GM12878 (cell line): Measurements from ENCODE around the gene OPN4. TPM values are rescaled to one million over a fixed set of nuclear protein-coding genes. Genes with fewer than 3 reads are reported as not detected.

Experiments
- ATAC-seq: fragments of 200-7000 bp; cut with Tn5 transposase; 3 replicates; pipeline ENCODE4 v1.9.1; 2020; ENCODE audit warnings: mild to moderate bottlenecking, moderate library complexity
- BruUV-seq: library from RNA; stranded (reverse); fragments of 400-500 nt; replicated peaks from 2 replicates; lab custom pipeline; 2021; lab: Mats Ljungman, UMichigan
- CTCF ChIA-PET: fragments of 300-600 bp; sonication (Branson Sonifier 250); formaldehyde crosslinking; extraction: SDS; loops from one replicate; lab custom pipeline; 2021; ENCODE audit warnings: inconsistent platforms; lab: Yijun Ruan, JAX
- POLR2A ChIA-PET: fragments of 350-600 bp; formaldehyde crosslinking; extraction: SDS; loops from one replicate; lab custom pipeline; 2021; ENCODE audit warnings: inconsistent platforms; lab: Charles Lee
- RAD21 ChIA-PET: fragments of 300-600 bp; sonication (Branson Sonifier 250); formaldehyde crosslinking; loops from one replicate; lab custom pipeline; 2023; ENCODE audit warnings: antibody characterized with exemption; ENCODE audit not compliant: unreplicated experiment; lab: Charles Lee
- SMC1A ChIA-PET: fragments of 300-600 bp; sonication (Branson Sonifier 250); formaldehyde crosslinking; loops from one replicate; lab custom pipeline; 2023; ENCODE audit not compliant: unreplicated experiment, uncharacterized antibody; lab: Charles Lee
- DNase-seq: peaks from one replicate; pipeline ENCODE4 v3.0.0-alpha.2; 2011; ENCODE audit warnings: low read depth, low spot score
- FAIRE-seq: peaks from 3 replicates; lab custom pipeline; 2011; peaks lifted over from hg19 to GRCh38; lab: Jason Lieb, UNC
- H2AFZ ChIP-seq: 2 replicates; pipeline ENCODE4 v1.6.0; 2011; ENCODE audit warnings: low read depth, low read length, control low read depth; ENCODE audit not compliant: control insufficient read depth
- H3K27ac ChIP-seq: 2 replicates; pipeline ENCODE4 v1.5.1; 2011; ENCODE audit warnings: control low read depth; ENCODE audit not compliant: control insufficient read depth, insufficient read depth
- H3K27me3 ChIP-seq, 2 experiments: replicated peaks in 1 of 2; 2 replicates each; pipeline versions ENCODE4 v1.6.0 to v1.6.1; 2011; ENCODE audit warnings: low read length in 1 of 2; ENCODE audit not compliant: control insufficient read depth in 2 of 2, insufficient read depth in 2 of 2
- H3K36me3 ChIP-seq, 2 experiments: 2 replicates each; pipeline ENCODE4 v1.5.1; 2011; ENCODE audit warnings: low read length in 1 of 2; ENCODE audit not compliant: control insufficient read depth in 2 of 2, insufficient read depth in 2 of 2
- H3K4me1 ChIP-seq: 2 replicates; pipeline ENCODE4 v1.6.1; 2011; ENCODE audit warnings: mild to moderate bottlenecking, low read length, moderate library complexity, mixed read lengths; ENCODE audit not compliant: control insufficient read depth, insufficient read depth
- H3K4me2 ChIP-seq: 2 replicates; pipeline ENCODE4 v1.6.0; 2011; ENCODE audit warnings: control low read depth; ENCODE audit not compliant: control insufficient read depth, insufficient read depth
- H3K4me3 ChIP-seq: fragments of 200-600 bp; sonication (generic); 2 replicates; pipeline ENCODE4 v1.5.1; 2016
- H3K79me2 ChIP-seq: 2 replicates; pipeline ENCODE4 v1.6.0; 2011; ENCODE audit warnings: low read length; ENCODE audit not compliant: control insufficient read depth, insufficient read depth
- H3K9ac ChIP-seq: 2 replicates; pipeline ENCODE4 v1.8.0; 2011; ENCODE audit warnings: low read length, control low read depth, mixed read lengths; ENCODE audit not compliant: control insufficient read depth, insufficient read depth
- H3K9me3 ChIP-seq: replicated peaks from 3 replicates; pipeline ENCODE4 v1.5.1; 2011; ENCODE audit warnings: mild to moderate bottlenecking, low read length; ENCODE audit not compliant: control insufficient read depth, insufficient read depth
- H4K20me1 ChIP-seq: 2 replicates; pipeline ENCODE4 v1.6.0; 2011; ENCODE audit not compliant: control insufficient read depth, insufficient read depth
- ATF2 ChIP-seq: IDR thresholded peaks from 2 replicates; pipeline ENCODE4 v1.6.1; 2012; ENCODE audit warnings: low read length, inconsistent platforms
- BCL3 ChIP-seq: IDR thresholded peaks from 2 replicates; pipeline ENCODE4 v1.6.1; 2011; ENCODE audit warnings: borderline replicate concordance, low read depth, mild to moderate bottlenecking, moderate library complexity, low read length; ENCODE audit not compliant: insufficient read depth, poor library complexity, severe bottlenecking
- CEBPB ChIP-seq, 2 experiments: fragments of 150-350 bp in 1 of 2; IDR thresholded peaks; 2 replicates each; pipeline ENCODE4 v1.6.1; 2012 to 2014; ENCODE audit warnings: low read depth in 2 of 2, low read length in 2 of 2, borderline replicate concordance in 1 of 2, inconsistent platforms in 1 of 2
- CHD1 ChIP-seq: IDR thresholded peaks from 2 replicates; pipeline ENCODE4 v1.6.1; 2012; ENCODE audit warnings: low read depth, low read length, improper control_type of control experiment
- FOS ChIP-seq: IDR thresholded peaks from 3 replicates; pipeline ENCODE4 v1.6.1; 2011; ENCODE audit warnings: borderline replicate concordance; ENCODE audit not compliant: insufficient read length; ENCODE audit errors: extremely low read depth
- IRF4 ChIP-seq: IDR thresholded peaks from 2 replicates; pipeline ENCODE4 v1.6.1; 2011; ENCODE audit warnings: low read depth, low read length
- MEF2B ChIP-seq: fragments of 450-650 bp; IDR thresholded peaks from 2 replicates; pipeline ENCODE4 v1.6.1; 2018; ENCODE audit warnings: mild to moderate bottlenecking, moderate library complexity; ENCODE audit not compliant: partially characterized antibody, poor library complexity, severe bottlenecking
- NBN ChIP-seq: fragments of 450-650 bp; IDR thresholded peaks from 2 replicates; pipeline ENCODE4 v1.6.1; 2016
- NR2F1 ChIP-seq: fragments of 450-650 bp; conservative IDR thresholded peaks from 2 replicates; pipeline ENCODE4 v1.6.1; 2017; ENCODE audit warnings: mild to moderate bottlenecking
- NRF1 ChIP-seq: conservative IDR thresholded peaks from 2 replicates; pipeline ENCODE4 v1.6.1; 2011; ENCODE audit warnings: mild to moderate bottlenecking, low read depth, low read length, improper control_type of control experiment
- POLR2A ChIP-seq: IDR thresholded peaks from 2 replicates; pipeline ENCODE4 v1.6.1; 2011; ENCODE audit warnings: low read depth, mild to moderate bottlenecking, low read length
- RAD21 ChIP-seq: IDR thresholded peaks from 2 replicates; pipeline ENCODE4 v1.6.1; 2011; ENCODE audit warnings: mild to moderate bottlenecking, low read depth, low read length, moderate library complexity; ENCODE audit not compliant: insufficient read depth
- SMAD1 ChIP-seq: fragments of 450-650 bp; IDR thresholded peaks from 2 replicates; pipeline ENCODE4 v1.6.1; 2018; ENCODE audit warnings: mild to moderate bottlenecking, low read depth; ENCODE audit not compliant: partially characterized antibody
- TBL1XR1 ChIP-seq: IDR thresholded peaks from 2 replicates; pipeline ENCODE4 v1.6.1; 2012; ENCODE audit warnings: low read depth, low read length, improper control_type of control experiment
- USF1 ChIP-seq: IDR thresholded peaks from 2 replicates; pipeline ENCODE4 v1.6.1; 2011; ENCODE audit warnings: borderline replicate concordance, low read depth, mild to moderate bottlenecking, moderate library complexity, mixed read lengths, low read length; ENCODE audit not compliant: insufficient read depth; ENCODE audit errors: extremely low read length
- ZBED1 ChIP-seq: IDR thresholded peaks from 2 replicates; pipeline ENCODE4 v1.6.1; 2016; ENCODE audit warnings: borderline replicate concordance
- ZBTB33 ChIP-seq: fragments of 450-650 bp; IDR thresholded peaks from 2 replicates; pipeline ENCODE4 v1.6.1; 2017; ENCODE audit warnings: mild to moderate bottlenecking
- ZNF384 ChIP-seq: IDR thresholded peaks from 2 replicates; pipeline ENCODE4 v1.6.1; 2012; ENCODE audit warnings: low read depth, mild to moderate bottlenecking, low read length, improper control_type of control experiment, borderline replicate concordance
- in situ Hi-C: fragments of 300-500 bp; cut with MboI; formaldehyde crosslinking; loops from 9 replicates; pipeline ENCODE4 v1.14.3; 2018; ENCODE audit warnings: mixed read lengths
- intact Hi-C: fragments of 100-400 bp; cut with micrococcal nuclease; formaldehyde crosslinking; loops from one replicate; pipeline ENCODE4 v1.14.2; 2022; ENCODE audit not compliant: unreplicated experiment
- polyA plus RNA-seq, 11 experiments: library from polyadenylated mRNA; depleted of rRNA in 4 of 11; unstranded in 6 of 11; stranded (reverse) in 5 of 11; fragments of >200 nt; fragmentation: Nextera tagmentation in 4 of 11; fragmentation: Illumina TruSeq in 1 of 11; extraction: Ambion mirVana in 4 of 11; extraction: Trizol in 1 of 11; gene quantifications; 1 replicate in 1 of 11; 2 replicates in 10 of 11; pipeline versions ENCODE4 v1.2.1 to v1.2.3, GENCODE V29; 2011 to 2016; ENCODE audit warnings: inconsistent platforms in 2 of 11, missing spikeins in 2 of 11, low read depth in 1 of 11
- total RNA-seq, 4 experiments: library from RNA; depleted of rRNA in 3 of 4; stranded (reverse); fragments of >200 nt in 3 of 4; fragmentation: Illumina TruSeq in 1 of 4; extraction: Trizol in 1 of 4; gene quantifications; 2 replicates each; pipeline versions ENCODE4 v1.2.1 to v1.2.3, GENCODE V29; 2013 to 2021

Gene OPN4
- total and polyA plus RNA-seq, 10 of the 15 experiments (the other 5 are each of a cell fraction or from before 2014, with no cell fraction given) = not detected

- POLR2A ChIA-PET = interaction anchor here (2.3 kb wide), 1 partner anchor 241 kb away, joined by 7 read pairs; no protein-coding TSS in a partner anchor
- RAD21 ChIA-PET = interaction anchor here (2.4 to 2.6 kb wide), 2 partner anchors 41 to 241 kb away, joined by 9 to 17 read pairs; no protein-coding TSS in a partner anchor
- Histone ChIP-seq H3K27ac (no peak overlapping the region), H3K4me2 (no peak overlapping the region), H3K4me3 (no peak overlapping the region), H2AFZ (no peak overlapping the region), H3K9ac (no peak overlapping the region), H3K27me3 (peaks cover 0 to 2% of the 10 kb centered on the region in 2 experiments; a peak in 2 of 4 replicates), H3K79me2 (no peaks in the 10 kb centered on the region)
- intact Hi-C loops = no loop called here
- SMC1A ChIA-PET = interaction anchor here (0.9 to 3.1 kb wide), 5 partner anchors 15 to 247 kb away, joined by 3 to 17 read pairs (median 7); no protein-coding TSS in a partner anchor
- in situ Hi-C loops = no loop called here
- no peak for ATAC-seq
- BruUV-seq = no TSS peak
- no peak for FAIRE-seq
- CTCF ChIA-PET = interaction anchor here (0.8 to 3.7 kb wide), 12 partner anchors 14 to 298 kb away, joined by 3 to 17 read pairs (median 4); partner anchors contain the start of gene LDB3
- TF ChIP-seq IRF4 = no peak
- TF ChIP-seq TBL1XR1 = no peak
- no peak for TF ChIP-seq ATF2
- TF ChIP-seq BCL3 = no peak
- no peak for TF ChIP-seq ZNF384
- TF ChIP-seq ZBTB33 = no peak
- TF ChIP-seq SMAD1 = no peak
- no peak for TF ChIP-seq NRF1
- TF ChIP-seq RAD21 = no peak
- no peak for TF ChIP-seq ZBED1
- TF ChIP-seq CEBPB (IDR thresholded peaks at IDR 0.05; ENCODE audit: borderline replicate concordance in 1 of 2, low read depth in 2 of 2, low read length in 2 of 2) = no peak
- no peak for TF ChIP-seq NBN
- TF ChIP-seq USF1 = no peak
- TF ChIP-seq FOS = no peak
- no peak for TF ChIP-seq POLR2A
- no peak for TF ChIP-seq CHD1
- TF ChIP-seq MEF2B = no peak
- TF ChIP-seq NR2F1 = no peak
- TF ChIP-seq, all 136 proteins: peak for 0
- Histone ChIP-seq H3K9me3 (no peaks in the 10 kb centered on the region; the same call in 2 of the 3 replicates), H4K20me1 (no peaks in the 10 kb centered on the region), H3K4me1 (peaks cover 18% of the 10 kb centered on the region), H3K36me3 (no peaks in the 10 kb centered on the region)
- no peak for DNase-seq
These were observed 12.3 kb upstream of the OPN4 start for GRCh38 chr10:86642021-86642420.
